ENCODE results near the gene NELL1. TPM values are rescaled to one million over a fixed set of nuclear protein-coding genes. Genes with fewer than 3 reads are reported as not detected.

The NELL1 gene
- total RNA-seq, 1 donor from 2014 or later, result 0.45 TPM

GRCh38 chr11:21174781-21175180, 505.4 kb downstream of the NELL1 start:
- Histone ChIP-seq H4K20me1 (ENCODE audit: insufficient read depth, low read length) (no peaks in the 10 kb centered on the region), H3K27ac (ENCODE audit: low read depth, low read length) (no peak overlapping the region), H3K36me3 (ENCODE audit: insufficient read depth, low read length) (no peaks in the 10 kb centered on the region), H3K9me3 (ENCODE audit: insufficient read depth, low read depth, low read length) (no peaks in the 10 kb centered on the region), H3K4me2 (ENCODE audit: low read length) (no peak overlapping the region), H3K9ac (ENCODE audit: low read length) (no peak overlapping the region), H3K79me2 (ENCODE audit: insufficient read depth, low read length) (no peaks in the 10 kb centered on the region), H2AFZ (ENCODE audit: low read depth, low read length) (no peak overlapping the region), H3K4me3 (ENCODE audit: insufficient read depth, low read depth, low read length) (no peak overlapping the region), H3K4me1 (ENCODE audit: insufficient read depth, low read length) (no peaks in the 10 kb centered on the region), H3K27me3 (ENCODE audit: insufficient read depth, low read length) (no peaks in the 10 kb centered on the region)
- no peak overlapping the region for H3K4me3 Mint-ChIP-seq (ENCODE audit: unreplicated experiment)
- no peak overlapping the region for H3K27ac Mint-ChIP-seq (ENCODE audit: unreplicated experiment)
- no peaks in the 10 kb centered on the region for H3K9me3 Mint-ChIP-seq (ENCODE audit: unreplicated experiment)
- H3K4me1 Mint-ChIP-seq (ENCODE audit: low read depth, unreplicated experiment), result no peaks in the 10 kb centered on the region
- FAIRE-seq (no peak), DNase-seq (ENCODE audit: low read depth) (no peak)
- no peaks in the 10 kb centered on the region for H3K36me3 Mint-ChIP-seq (ENCODE audit: low read depth, unreplicated experiment)
- H3K27me3 Mint-ChIP-seq (ENCODE audit: low read depth, unreplicated experiment), result no peaks in the 10 kb centered on the region
- TF ChIP-seq CTCF (IDR thresholded peaks at IDR 0.05; ENCODE audit: insufficient read depth, low read depth, low read length), result no peak
- no peak for TF ChIP-seq EZH2 (IDR thresholded peaks at IDR 0.05; ENCODE audit: insufficient read depth, low read length)

GRCh38 chr11:21177379-21177778, 508.0 kb downstream of the NELL1 start:
- H3K9me3 ChIP-seq (ENCODE audit: insufficient read depth, low read depth, low read length), result no peaks in the 10 kb centered on the region
- no peak overlapping the region for H3K27ac ChIP-seq (ENCODE audit: low read depth, low read length)
- Mint-ChIP-seq H3K4me3 (ENCODE audit: unreplicated experiment) (no peak overlapping the region), H3K27ac (ENCODE audit: unreplicated experiment) (no peak overlapping the region), H3K27me3 (ENCODE audit: low read depth, unreplicated experiment) (no peaks in the 10 kb centered on the region), H3K4me1 (ENCODE audit: low read depth, unreplicated experiment) (no peaks in the 10 kb centered on the region), H3K9me3 (ENCODE audit: unreplicated experiment) (no peaks in the 10 kb centered on the region), H3K36me3 (ENCODE audit: low read depth, unreplicated experiment) (no peaks in the 10 kb centered on the region)
- H3K79me2 ChIP-seq (ENCODE audit: insufficient read depth, low read length), result no peaks in the 10 kb centered on the region
- TF ChIP-seq CTCF (IDR thresholded peaks at IDR 0.05; ENCODE audit: insufficient read depth, low read depth, low read length) (no peak), EZH2 (IDR thresholded peaks at IDR 0.05; ENCODE audit: insufficient read depth, low read length) (no peak)
- H3K9ac ChIP-seq (ENCODE audit: low read length), result no peak overlapping the region
- H3K4me2 ChIP-seq (ENCODE audit: low read length), result no peak overlapping the region
- no peaks in the 10 kb centered on the region for H3K4me1 ChIP-seq (ENCODE audit: insufficient read depth, low read length)
- no peak for DNase-seq (ENCODE audit: low read depth)
- no peaks in the 10 kb centered on the region for H4K20me1 ChIP-seq (ENCODE audit: insufficient read depth, low read length)
- no peak overlapping the region for H2AFZ ChIP-seq (ENCODE audit: low read depth, low read length)
- no peak for FAIRE-seq
- no peaks in the 10 kb centered on the region for H3K36me3 ChIP-seq (ENCODE audit: insufficient read depth, low read length)
- H3K4me3 ChIP-seq (ENCODE audit: insufficient read depth, low read depth, low read length), result no peak overlapping the region
- H3K27me3 ChIP-seq (ENCODE audit: insufficient read depth, low read length), result no peaks in the 10 kb centered on the region

GRCh38 chr11:21179770-21180169, 510.4 kb downstream of the NELL1 start:
- no peaks in the 10 kb centered on the region for H3K36me3 Mint-ChIP-seq (ENCODE audit: low read depth, unreplicated experiment)
- H3K27me3 Mint-ChIP-seq (ENCODE audit: low read depth, unreplicated experiment), result no peaks in the 10 kb centered on the region
- TF ChIP-seq CTCF (IDR thresholded peaks at IDR 0.05; ENCODE audit: insufficient read depth, low read depth, low read length), result no peak
- no peak for TF ChIP-seq EZH2 (IDR thresholded peaks at IDR 0.05; ENCODE audit: insufficient read depth, low read length)
- H4K20me1 ChIP-seq (ENCODE audit: insufficient read depth, low read length), result no peaks in the 10 kb centered on the region
- H3K27ac Mint-ChIP-seq (ENCODE audit: unreplicated experiment), result no peak overlapping the region
- no peak overlapping the region for H2AFZ ChIP-seq (ENCODE audit: low read depth, low read length)
- no peaks in the 10 kb centered on the region for H3K4me1 Mint-ChIP-seq (ENCODE audit: low read depth, unreplicated experiment)
- no peak overlapping the region for H3K4me2 ChIP-seq (ENCODE audit: low read length)
- H3K9me3 ChIP-seq (ENCODE audit: insufficient read depth, low read depth, low read length), result no peaks in the 10 kb centered on the region
- no peak overlapping the region for H3K4me3 Mint-ChIP-seq (ENCODE audit: unreplicated experiment)
- no peaks in the 10 kb centered on the region for H3K36me3 ChIP-seq (ENCODE audit: insufficient read depth, low read length)
- no peaks in the 10 kb centered on the region for H3K79me2 ChIP-seq (ENCODE audit: insufficient read depth, low read length)
- H3K9me3 Mint-ChIP-seq (ENCODE audit: unreplicated experiment), result no peaks in the 10 kb centered on the region
- no peak overlapping the region for H3K27ac ChIP-seq (ENCODE audit: low read depth, low read length)
- no peak overlapping the region for H3K4me3 ChIP-seq (ENCODE audit: insufficient read depth, low read depth, low read length)
- H3K4me1 ChIP-seq (ENCODE audit: insufficient read depth, low read length), result no peaks in the 10 kb centered on the region
- no peak overlapping the region for H3K9ac ChIP-seq (ENCODE audit: low read length)
- DNase-seq (ENCODE audit: low read depth) (no peak), FAIRE-seq (no peak)
- H3K27me3 ChIP-seq (ENCODE audit: insufficient read depth, low read length), result no peaks in the 10 kb centered on the region

Measured in astrocyte (in vitro differentiated cells and primary cell).